ENCODE measurements around the gene CERCAM. TPM values are rescaled to one million over a fixed set of nuclear protein-coding genes. Genes with fewer than 3 reads are reported as not detected.

CERCAM gene
- polyA plus RNA-seq, 3 donors, result 1.5 to 2.5 (median 1.8) TPM

GRCh38 chr9:128473104-128473503, 52.4 kb downstream of the CERCAM start:
- Histone ChIP-seq H3K27me3 (ENCODE audit: control insufficient read depth in 2 of 2, insufficient read depth in 2 of 2, low read length in 2 of 2) (no peaks in the 10 kb centered on the region), H3K36me3 (replicated peaks in 1 of 2; ENCODE audit: control insufficient read depth in 1 of 2, insufficient read depth in 2 of 2, low read length in 2 of 2) (peaks cover 37 to 65% of the 10 kb centered on the region in 2 donors), H4K20me1 (ENCODE audit: insufficient read depth, low read length) (no peaks in the 10 kb centered on the region), H3K79me2 (ENCODE audit: insufficient read depth, low read length) (no peaks in the 10 kb centered on the region), H3K9ac (ENCODE audit: insufficient read depth, low read length, poor library complexity, severe bottlenecking) (no peak overlapping the region), H3K4me1 (ENCODE audit: control insufficient read depth in 1 of 2, insufficient read depth in 2 of 2, low read length in 2 of 2) (no peaks in the 10 kb centered on the region), H3K4me3 (replicated peaks in 1 of 3; ENCODE audit: low read depth in 2 of 3, low read length in 3 of 3) (no peak overlapping the region), H2AFZ (ENCODE audit: insufficient read depth, low read depth, low read length, poor library complexity, severe bottlenecking) (no peak overlapping the region), H3K9me3 (replicated peaks in 1 of 2; ENCODE audit: control insufficient read depth in 1 of 2, insufficient read depth in 1 of 2, low read length in 2 of 2) (no peaks in the 10 kb centered on the region), H3K4me2 (replicated peaks; ENCODE audit: extremely low read depth, low read length, poor library complexity, severe bottlenecking) (no peak overlapping the region), H3K27ac (ENCODE audit: low read depth in 1 of 2, low read length in 2 of 2) (no peak overlapping the region)
- peak overlapping the region in 4 of 7 donors; percentile 15 to 66 (median 26) for H3K27ac Mint-ChIP-seq
- peaks cover 51 to 79% of the 10 kb centered on the region in 2 donors for H3K36me3 Mint-ChIP-seq
- DNase-seq, result no peak
- intact Hi-C loops (cut with micrococcal nuclease), result no loop called here
- H3K4me3 Mint-ChIP-seq, result no peak overlapping the region
- TF ChIP-seq CTCF (IDR thresholded peaks at IDR 0.05), result no peak
- no peaks in the 10 kb centered on the region for H3K27me3 Mint-ChIP-seq (ENCODE audit: low read depth in 3 of 3)
- WGBS (ENCODE audit: insufficient coverage), result 100% methylated on average over 3 of the region's 5 CpGs
- H3K9me3 Mint-ChIP-seq, result peaks cover 0 to 2% (median 0%) of the 10 kb centered on the region in 7 donors
- H3K4me1 Mint-ChIP-seq, result peaks cover 4% of the 10 kb centered on the region

- no peak overlapping the region for H3K27ac ChIP-seq (ENCODE audit: low read depth in 1 of 2, low read length in 2 of 2)
- Mint-ChIP-seq H3K27ac (no peak overlapping the region), H3K27me3 (ENCODE audit: low read depth in 3 of 3) (no peaks in the 10 kb centered on the region), H3K36me3 (peaks cover 57 to 80% of the 10 kb centered on the region in 2 donors), H3K4me1 (no peaks in the 10 kb centered on the region), H3K4me3 (no peak overlapping the region), H3K9me3 (peaks cover 0 to 2% (median 0%) of the 10 kb centered on the region in 7 donors)
- H2AFZ ChIP-seq (ENCODE audit: insufficient read depth, low read depth, low read length, poor library complexity, severe bottlenecking), result no peak overlapping the region
- H3K79me2 ChIP-seq (ENCODE audit: insufficient read depth, low read length), result no peaks in the 10 kb centered on the region
- no peak overlapping the region for H3K4me3 ChIP-seq (replicated peaks in 1 of 3; ENCODE audit: low read depth in 2 of 3, low read length in 3 of 3)
- no peaks in the 10 kb centered on the region for H3K4me1 ChIP-seq (ENCODE audit: control insufficient read depth in 1 of 2, insufficient read depth in 2 of 2, low read length in 2 of 2)
- no peak overlapping the region for H3K4me2 ChIP-seq (replicated peaks; ENCODE audit: extremely low read depth, low read length, poor library complexity, severe bottlenecking)
- no peak for TF ChIP-seq CTCF (IDR thresholded peaks at IDR 0.05)
- H4K20me1 ChIP-seq (ENCODE audit: insufficient read depth, low read length), result no peaks in the 10 kb centered on the region
- DNase-seq, result no peak
- peaks cover 56 to 76% of the 10 kb centered on the region in 2 donors for H3K36me3 ChIP-seq (replicated peaks in 1 of 2; ENCODE audit: control insufficient read depth in 1 of 2, insufficient read depth in 2 of 2, low read length in 2 of 2)
- no peaks in the 10 kb centered on the region for H3K27me3 ChIP-seq (ENCODE audit: control insufficient read depth in 2 of 2, insufficient read depth in 2 of 2, low read length in 2 of 2)
- no peak overlapping the region for H3K9ac ChIP-seq (ENCODE audit: insufficient read depth, low read length, poor library complexity, severe bottlenecking)
- intact Hi-C loops (cut with micrococcal nuclease), result no loop called here
- 100% methylated on average over 2 of the region's 7 CpGs for WGBS (ENCODE audit: insufficient coverage)
- no peaks in the 10 kb centered on the region for H3K9me3 ChIP-seq (replicated peaks in 1 of 2; ENCODE audit: control insufficient read depth in 1 of 2, insufficient read depth in 1 of 2, low read length in 2 of 2)
Measured at GRCh38 chr9:128475867-128476266, 55.2 kb downstream of the CERCAM start.
